Cardiac muscle cell (in vitro differentiated cells and primary cell): ENCODE measurements around the gene UBE2K. TPM values are rescaled to one million over a fixed set of nuclear protein-coding genes. Genes with fewer than 3 reads are reported as not detected.
A peak's percentile ranks its signal among the peaks of the same experiment; 100 is the strongest.
"Not testable (repeated sequence)": the region's sequence is repeated elsewhere in the genome, so short reads cannot be mapped to it uniquely, and the experiment has no call there.

Experiments used
- DNase-seq, 2 donors: peaks; one replicate each; pipeline versions ENCODE4 v3.0.0 to v3.0.0-alpha.2; 2010 to 2017; ENCODE audit warnings: low read depth in 1 of 2, low spot score in 1 of 2
- H3K27ac ChIP-seq: fragments of 200-600 bp; sonication (generic); 2 replicates; pipeline ENCODE4 v1.5.1; 2016
- H3K27me3 ChIP-seq: fragments of 200-600 bp; sonication (generic); 2 replicates; pipeline ENCODE4 v1.6.0; 2016; ENCODE audit warnings: control low read depth
- H3K36me3 ChIP-seq: fragments of 200-600 bp; sonication (generic); 2 replicates; pipeline ENCODE4 v1.5.1; 2016; ENCODE audit warnings: control low read depth
- H3K4me1 ChIP-seq: fragments of 200-600 bp; sonication (generic); 2 replicates; pipeline ENCODE4 v1.8.1; 2017; ENCODE audit warnings: low read depth, mild to moderate bottlenecking, mixed run types
- H3K4me3 ChIP-seq: fragments of 200-600 bp; sonication (generic); 2 replicates; pipeline ENCODE4 v1.5.1; 2016; ENCODE audit warnings: mild to moderate bottlenecking
- H3K9me3 ChIP-seq: fragments of 200-600 bp; sonication (generic); 2 replicates; pipeline ENCODE4 v1.5.1; 2017; ENCODE audit warnings: low read depth, mild to moderate bottlenecking, control low read depth
- polyA plus RNA-seq: library from polyadenylated mRNA; unstranded; fragments of >200 nt; fragmentation: Nextera tagmentation; extraction: Ambion mirVana; gene quantifications from 2 replicates; pipeline ENCODE4 v1.2.1, GENCODE V29; 2016
- total RNA-seq: library from RNA; depleted of rRNA; stranded (reverse); fragments of >200 nt; gene quantifications from 2 replicates; pipeline ENCODE4 v1.2.3, GENCODE V29; 2016
- TF ChIP-seq, protein P1 (sequence below): IDR thresholded peaks from 2 replicates; pipeline ENCODE4 v1.5.1; 2012; ENCODE audit warnings: low read depth, mild to moderate bottlenecking, low read length

UBE2K gene
- total and polyA plus RNA-seq, 2 experiments from 2014 or later: 52.0 to 52.5 TPM

DNA sequence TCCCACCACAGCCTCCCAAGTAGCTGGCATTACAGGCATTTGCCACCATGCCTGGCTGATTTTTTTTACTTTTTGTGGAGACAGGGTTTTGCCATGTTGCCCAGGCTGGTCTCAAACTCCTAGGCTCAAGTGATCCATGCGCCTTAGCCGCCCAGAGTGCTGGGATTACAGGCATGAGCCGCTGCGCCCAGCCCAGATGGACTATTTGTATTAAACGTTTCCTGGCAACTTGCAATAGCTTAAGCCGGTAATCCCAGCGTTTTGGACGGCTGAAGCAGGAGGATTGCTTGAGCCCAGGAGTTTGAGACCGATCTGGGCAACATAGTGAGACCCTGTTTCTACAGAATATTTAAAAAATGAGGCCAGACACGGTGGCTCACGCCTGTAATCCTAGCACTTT is 18.4 kb downstream of the UBE2K start:
- Histone ChIP-seq H3K36me3 (no peaks in the 10 kb centered on the region), H3K4me3 (no peak overlapping the region), H3K27me3 (no peaks in the 10 kb centered on the region), H3K4me1 (peaks cover 11% of the 10 kb centered on the region), H3K27ac (no peak overlapping the region), H3K9me3 (no peaks in the 10 kb centered on the region)
- no peak for DNase-seq
- TF ChIP-seq, protein P1, sequence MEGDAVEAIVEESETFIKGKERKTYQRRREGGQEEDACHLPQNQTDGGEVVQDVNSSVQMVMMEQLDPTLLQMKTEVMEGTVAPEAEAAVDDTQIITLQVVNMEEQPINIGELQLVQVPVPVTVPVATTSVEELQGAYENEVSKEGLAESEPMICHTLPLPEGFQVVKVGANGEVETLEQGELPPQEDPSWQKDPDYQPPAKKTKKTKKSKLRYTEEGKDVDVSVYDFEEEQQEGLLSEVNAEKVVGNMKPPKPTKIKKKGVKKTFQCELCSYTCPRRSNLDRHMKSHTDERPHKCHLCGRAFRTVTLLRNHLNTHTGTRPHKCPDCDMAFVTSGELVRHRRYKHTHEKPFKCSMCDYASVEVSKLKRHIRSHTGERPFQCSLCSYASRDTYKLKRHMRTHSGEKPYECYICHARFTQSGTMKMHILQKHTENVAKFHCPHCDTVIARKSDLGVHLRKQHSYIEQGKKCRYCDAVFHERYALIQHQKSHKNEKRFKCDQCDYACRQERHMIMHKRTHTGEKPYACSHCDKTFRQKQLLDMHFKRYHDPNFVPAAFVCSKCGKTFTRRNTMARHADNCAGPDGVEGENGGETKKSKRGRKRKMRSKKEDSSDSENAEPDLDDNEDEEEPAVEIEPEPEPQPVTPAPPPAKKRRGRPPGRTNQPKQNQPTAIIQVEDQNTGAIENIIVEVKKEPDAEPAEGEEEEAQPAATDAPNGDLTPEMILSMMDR: no peak

DNA sequence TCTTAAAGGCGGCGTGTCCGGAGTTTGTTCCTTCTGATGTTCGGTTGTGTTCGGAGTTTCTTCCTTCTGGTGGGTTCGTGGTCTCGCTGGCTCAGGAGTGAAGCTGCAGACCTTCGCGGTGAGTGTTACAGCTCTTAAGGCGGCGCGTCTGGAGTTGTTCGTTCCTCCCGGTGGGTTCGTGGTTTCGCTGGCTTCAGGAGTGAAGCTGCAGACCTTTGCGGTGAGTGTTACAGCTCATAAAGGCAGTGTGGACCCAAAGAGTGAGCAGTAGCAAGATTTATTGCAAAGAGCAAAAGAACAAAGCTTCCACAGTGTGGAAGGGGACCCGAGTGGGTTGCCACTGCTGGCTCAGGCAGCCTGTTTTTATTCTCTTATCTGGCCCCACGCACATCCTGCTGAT is 19.8 kb downstream of the UBE2K start:
- not testable (repeated sequence) for H3K4me3 ChIP-seq, H3K36me3 ChIP-seq, H3K27ac ChIP-seq, H3K9me3 ChIP-seq, DNase-seq, H3K27me3 ChIP-seq
- H3K4me1 ChIP-seq: peaks cover 11% of the 10 kb centered on the region

DNA sequence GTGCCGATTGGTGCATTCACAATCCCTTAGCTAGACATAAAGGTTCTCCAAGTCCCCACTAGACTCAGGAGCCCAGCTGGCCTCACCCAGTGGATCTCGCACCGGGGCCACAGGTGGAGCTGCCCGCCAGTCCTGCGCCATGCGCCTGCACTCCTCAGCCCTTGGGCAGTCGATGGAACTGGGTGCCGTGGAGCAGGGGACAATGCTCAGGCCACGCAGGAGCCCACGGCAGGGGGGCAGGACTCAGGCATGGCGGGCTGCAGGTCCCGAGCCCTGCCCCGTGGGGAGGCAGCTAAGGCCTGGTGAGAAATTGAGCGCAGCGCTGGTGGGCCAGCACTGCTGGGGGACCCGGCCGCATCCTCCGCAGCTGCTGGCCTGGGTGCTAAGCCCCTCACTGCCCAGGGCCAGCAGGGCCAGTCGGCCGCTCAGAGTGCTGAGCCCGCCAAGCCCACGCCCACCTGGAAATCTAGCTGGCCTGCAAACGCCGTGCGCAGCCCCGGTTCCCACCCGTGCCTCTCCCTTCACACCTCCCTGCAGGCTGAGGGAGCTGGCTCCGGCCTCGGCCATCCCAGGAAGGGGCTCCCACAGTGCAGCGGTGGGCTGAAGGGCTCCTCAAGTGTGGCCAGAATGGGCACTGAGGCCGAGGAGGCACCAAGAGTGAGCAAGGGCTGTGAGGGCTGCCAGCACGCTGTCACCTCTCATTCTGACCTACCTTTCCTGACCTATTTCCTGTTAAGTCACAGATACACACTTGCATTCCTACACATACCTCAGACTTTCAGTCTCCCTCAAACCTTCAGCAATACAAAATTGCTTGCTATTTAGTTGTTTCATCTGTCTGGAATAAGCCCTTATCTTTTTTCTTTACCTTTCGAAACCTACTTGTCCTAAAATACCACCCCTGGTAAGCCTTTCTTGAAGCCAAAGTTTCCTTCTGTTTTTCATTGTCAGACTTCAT is 20.7 kb downstream of the UBE2K start:
- TF ChIP-seq, protein P1: no peak
- H3K9me3 ChIP-seq: no peaks in the 10 kb centered on the region
- H3K27me3 ChIP-seq: no peaks in the 10 kb centered on the region
- no peak overlapping the region for H3K4me3 ChIP-seq
- no peaks in the 10 kb centered on the region for H3K36me3 ChIP-seq
- peak overlapping the region; percentile 72 for H3K27ac ChIP-seq
- peaks cover 11% of the 10 kb centered on the region for H3K4me1 ChIP-seq
- no peak for DNase-seq

DNA sequence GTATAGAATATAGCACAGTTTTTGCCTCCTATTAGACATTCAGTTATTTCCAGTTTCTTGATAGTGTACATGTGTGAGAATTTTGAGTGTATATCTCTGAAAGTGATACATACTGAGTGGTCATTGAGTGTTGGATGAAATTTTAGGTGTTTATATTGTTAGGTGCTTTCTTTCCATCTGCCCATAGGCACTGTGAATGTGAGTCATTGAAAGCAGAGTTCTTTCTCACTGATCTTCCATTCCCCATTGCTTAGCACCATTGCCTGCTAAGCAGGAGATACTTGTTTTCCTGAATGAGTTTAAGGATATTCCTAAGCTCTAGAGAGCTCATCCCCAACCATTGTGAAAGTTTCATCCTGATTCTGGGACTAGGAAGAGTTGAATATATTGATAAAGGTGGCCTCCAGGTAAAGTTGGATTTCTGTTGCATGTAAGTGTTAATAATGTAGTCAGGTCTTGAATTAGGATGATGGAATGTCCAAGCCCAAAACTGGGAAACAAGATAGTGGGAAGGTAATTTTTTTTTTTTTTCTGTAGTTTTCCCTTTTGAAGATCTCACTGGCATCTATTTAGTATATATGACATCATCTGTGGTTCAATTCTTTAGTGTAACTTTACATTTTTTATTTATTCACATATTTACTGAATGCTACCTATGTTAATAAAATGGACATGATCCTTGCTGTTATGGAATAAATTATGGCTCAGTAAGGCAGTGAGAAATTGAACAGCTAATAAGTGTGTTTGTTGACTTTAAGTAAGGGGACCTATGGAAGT is 22.1 kb downstream of the UBE2K start:
- DNase-seq: no peak
- H3K27ac ChIP-seq: no peak overlapping the region

DNA sequence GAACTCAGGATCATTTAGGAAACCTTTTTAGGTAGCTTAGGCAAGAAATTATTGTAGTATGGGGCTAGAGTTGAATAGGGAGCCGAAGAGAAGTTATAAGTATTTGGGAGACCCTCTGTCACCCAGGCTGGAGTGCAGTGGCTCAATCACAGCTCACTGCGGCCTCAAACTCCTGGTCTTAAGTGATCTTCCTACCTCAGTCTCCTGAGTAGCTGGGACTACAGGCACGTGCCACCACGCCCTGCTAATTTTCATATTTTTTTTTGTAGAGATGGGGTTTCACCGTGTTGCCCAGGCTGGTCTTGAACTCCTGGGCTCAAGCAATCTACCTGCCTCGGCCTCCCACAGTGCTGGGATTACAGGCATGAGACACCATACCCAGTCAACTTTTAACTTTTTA is 23.3 kb downstream of the UBE2K start:
- not testable (repeated sequence) for DNase-seq, H3K27me3 ChIP-seq, H3K4me3 ChIP-seq, H3K27ac ChIP-seq, H3K9me3 ChIP-seq, H3K36me3 ChIP-seq
- peaks cover 11% of the 10 kb centered on the region for H3K4me1 ChIP-seq

More for the DNA sequence above, 22.1 kb downstream of the UBE2K start:
- Histone ChIP-seq H3K36me3 (no peaks in the 10 kb centered on the region), H3K9me3 (no peaks in the 10 kb centered on the region), H3K27me3 (no peaks in the 10 kb centered on the region), H3K4me3 (no peak overlapping the region), H3K4me1 (peaks cover 11% of the 10 kb centered on the region)
- TF ChIP-seq, protein P1: no peak

DNA sequence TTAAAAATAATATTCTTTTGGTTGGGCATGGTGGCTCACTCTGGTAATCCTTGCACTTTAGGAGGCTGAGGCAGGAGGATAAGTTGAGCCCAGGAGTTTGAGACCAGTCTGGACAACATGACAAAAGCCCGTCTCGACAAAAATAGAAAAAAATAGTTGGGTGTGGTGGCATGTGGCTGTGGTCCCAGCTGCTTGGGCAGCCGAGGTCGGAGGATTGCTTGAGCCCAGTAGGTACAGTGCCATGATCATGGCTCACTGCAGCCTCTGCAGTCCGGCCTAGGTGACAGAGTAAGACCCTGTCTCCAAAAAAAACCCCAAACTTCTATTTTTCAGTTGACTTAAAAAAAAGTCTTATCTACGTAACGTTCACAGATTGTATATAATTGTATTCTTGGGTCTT is 23.9 kb downstream of the UBE2K start:
- Histone ChIP-seq H3K4me1 (peaks cover 11% of the 10 kb centered on the region), H3K4me3 (no peak overlapping the region), H3K9me3 (no peaks in the 10 kb centered on the region), H3K27me3 (no peaks in the 10 kb centered on the region), H3K36me3 (no peaks in the 10 kb centered on the region), H3K27ac (no peak overlapping the region)
- no peak for DNase-seq
- TF ChIP-seq, protein P1: no peak
